HG02884 (cell line): Measurements from ENCODE around the gene E2F8.

ENCODE experiments used
- ATAC-seq: cut with Tn5 transposase; IDR thresholded peaks from one replicate; pipeline ENCODE4 v1.9.1; 2021; ENCODE audit warnings: mild to moderate bottlenecking, moderate library complexity; ENCODE audit not compliant: unreplicated experiment

Gene E2F8

GRCh38 chr11:19187114-19187832 lies 53.5 kb downstream of the E2F8 start:
- ATAC-seq, result no peak

GRCh38 chr11:19185516-19186052 lies 55.2 kb downstream of the E2F8 start:
- ATAC-seq, result no peak

- no peak for ATAC-seq
Observed at GRCh38 chr11:19185036-19185435, 55.7 kb downstream of the E2F8 start.

- no peak for ATAC-seq
Observed at GRCh38 chr11:19183646-19184045, 57.1 kb downstream of the E2F8 start.

GRCh38 chr11:19181531-19182261 lies 59.0 kb downstream of the E2F8 start:
- ATAC-seq, result no peak

GRCh38 chr11:19176629-19177186 lies 64.0 kb downstream of the E2F8 start:
- ATAC-seq, result no peak
